Neural cell (in vitro differentiated cells): ENCODE data around the gene TDRD3. TPM values are rescaled to one million over a fixed set of nuclear protein-coding genes. Genes with fewer than 3 reads are reported as not detected.

Experiments
- H2AFZ ChIP-seq: fragments of 200-600, 300-800 bp; sonication (generic), shearing (Covaris generic); 2 replicates; pipeline ENCODE4 v1.6.0; 2014; ENCODE audit warnings: low read depth, mild to moderate bottlenecking, antibody characterized with exemption, low read length, moderate library complexity
- H3F3A ChIP-seq: fragments of 200-600 bp; shearing (Covaris generic); 2 replicates; pipeline ENCODE4 v1.6.1; 2016; ENCODE audit warnings: mild to moderate bottlenecking, moderate library complexity, mixed read lengths, antibody characterized with exemption, low read length; ENCODE audit not compliant: insufficient read depth, poor library complexity, severe bottlenecking
- H3K27ac ChIP-seq: fragments of 200-600, 300-800 bp; sonication (generic), shearing (Covaris generic); 2 replicates; pipeline ENCODE4 v1.5.1; 2014; ENCODE audit warnings: mild to moderate bottlenecking, low read length, moderate library complexity
- H3K27me3 ChIP-seq: fragments of 300-800, 200-600 bp; sonication (generic), shearing (Covaris generic); 2 replicates; pipeline ENCODE4 v1.6.0; 2014; ENCODE audit warnings: mild to moderate bottlenecking, low read depth, low read length, moderate library complexity; ENCODE audit not compliant: insufficient read depth
- H3K36me3 ChIP-seq: fragments of 300-800, 200-600 bp; sonication (generic), shearing (Covaris generic); 2 replicates; pipeline ENCODE4 v1.5.1; 2014; ENCODE audit warnings: mild to moderate bottlenecking, antibody characterized with exemption, low read length, moderate library complexity; ENCODE audit not compliant: insufficient read depth
- H3K4me2 ChIP-seq: fragments of 300-800, 200-600 bp; sonication (generic), shearing (Covaris generic); 2 replicates; pipeline ENCODE4 v1.6.0; 2014; ENCODE audit warnings: mild to moderate bottlenecking, low read length
- H3K4me3 ChIP-seq: fragments of 300-800, 200-600 bp; sonication (generic), shearing (Covaris generic); 2 replicates; pipeline ENCODE4 v1.5.1; 2014; ENCODE audit warnings: mild to moderate bottlenecking, low read length, moderate library complexity
- H3K79me2 ChIP-seq: fragments of 200-600 bp; shearing (Covaris generic); replicated peaks from 2 replicates; pipeline ENCODE4 v1.6.0; 2014; ENCODE audit warnings: mild to moderate bottlenecking, low read length, moderate library complexity; ENCODE audit not compliant: insufficient read depth
- H3K9ac ChIP-seq: fragments of 300-800, 200-600 bp; sonication (generic), shearing (Covaris generic); 2 replicates; pipeline ENCODE4 v1.6.1; 2016; ENCODE audit warnings: mild to moderate bottlenecking, low read length, mixed read lengths
- H3K9me2 ChIP-seq: fragments of 200-600 bp; shearing (Covaris generic); 2 replicates; pipeline ENCODE4 v1.6.1; 2016; ENCODE audit warnings: mild to moderate bottlenecking, low read length, mixed read lengths; ENCODE audit not compliant: insufficient read depth
- H3K9me3 ChIP-seq: fragments of 200-600, 300-800 bp; sonication (generic), shearing (Covaris generic); 2 replicates; pipeline ENCODE4 v1.6.1; 2016; ENCODE audit warnings: mild to moderate bottlenecking, mixed run types, low read length, moderate library complexity, mixed read lengths
- H4K20me1 ChIP-seq: fragments of 200-600 bp; shearing (Covaris generic); 2 replicates; pipeline ENCODE4 v1.6.1; 2016; ENCODE audit warnings: mild to moderate bottlenecking, mixed run types; ENCODE audit not compliant: insufficient read depth
- CTCF ChIP-seq: fragments of 450-650 bp; IDR thresholded peaks from 2 replicates; pipeline ENCODE4 v1.5.1; 2014; ENCODE audit warnings: antibody characterized with exemption, mild to moderate bottlenecking, moderate library complexity; ENCODE audit not compliant: poor library complexity, severe bottlenecking
- EP300 ChIP-seq: fragments of 450-650 bp; conservative IDR thresholded peaks from 2 replicates; pipeline ENCODE4 v1.6.1; 2014; ENCODE audit warnings: antibody characterized with exemption, mild to moderate bottlenecking, moderate library complexity; ENCODE audit not compliant: poor library complexity, severe bottlenecking
- EZH2 ChIP-seq: fragments of 200-600, 300-800 bp; shearing (Covaris generic), sonication (generic); IDR thresholded peaks from 2 replicates; pipeline ENCODE4 v1.6.1; 2014; ENCODE audit warnings: antibody characterized with exemption, low read length, borderline replicate concordance, mild to moderate bottlenecking; ENCODE audit not compliant: insufficient read depth, poor library complexity, severe bottlenecking
- MXI1 ChIP-seq: fragments of 450-650 bp; conservative IDR thresholded peaks from 2 replicates; pipeline ENCODE4 v1.6.1; 2014; ENCODE audit warnings: antibody characterized with exemption, mild to moderate bottlenecking; ENCODE audit not compliant: poor library complexity, severe bottlenecking
- POLR2AphosphoS5 ChIP-seq: IDR thresholded peaks from 2 replicates; pipeline ENCODE4 v1.6.1; 2012
- RAD21 ChIP-seq: fragments of 450-650 bp; conservative IDR thresholded peaks from 2 replicates; pipeline ENCODE4 v1.6.1; 2014; ENCODE audit warnings: antibody characterized with exemption, mild to moderate bottlenecking, moderate library complexity
- SMC3 ChIP-seq: fragments of 450-650 bp; conservative IDR thresholded peaks from 2 replicates; pipeline ENCODE4 v1.6.1; 2014; ENCODE audit warnings: antibody characterized with exemption, mild to moderate bottlenecking, moderate library complexity; ENCODE audit not compliant: poor library complexity
- TAF1 ChIP-seq: IDR thresholded peaks from 2 replicates; pipeline ENCODE4 v1.6.1; 2012; ENCODE audit warnings: low read depth
- polyA plus RNA-seq: library from polyadenylated mRNA; depleted of rRNA; stranded (reverse); fragments of >200 nt; gene quantifications from 2 replicates; pipeline ENCODE4 v1.2.3, GENCODE V29; 2014
- small RNA-seq, 3 experiments: library from RNA; depleted of rRNA; stranded (forward); fragments of <200 nt; gene quantifications; one replicate each; pipeline ENCODE3, GENCODE V24; 2012
- TF ChIP-seq, protein P1 (sequence below): IDR thresholded peaks from 2 replicates; pipeline ENCODE4 v1.6.1; 2012; ENCODE audit warnings: borderline replicate concordance

Gene TDRD3
- polyA plus RNA-seq, 1 donor from 2014 or later: 10.0 TPM

- H3K4me2 ChIP-seq: no peak overlapping the region
- TF ChIP-seq EZH2: no peak
- no peak for TF ChIP-seq TAF1
- TF ChIP-seq, protein P1, sequence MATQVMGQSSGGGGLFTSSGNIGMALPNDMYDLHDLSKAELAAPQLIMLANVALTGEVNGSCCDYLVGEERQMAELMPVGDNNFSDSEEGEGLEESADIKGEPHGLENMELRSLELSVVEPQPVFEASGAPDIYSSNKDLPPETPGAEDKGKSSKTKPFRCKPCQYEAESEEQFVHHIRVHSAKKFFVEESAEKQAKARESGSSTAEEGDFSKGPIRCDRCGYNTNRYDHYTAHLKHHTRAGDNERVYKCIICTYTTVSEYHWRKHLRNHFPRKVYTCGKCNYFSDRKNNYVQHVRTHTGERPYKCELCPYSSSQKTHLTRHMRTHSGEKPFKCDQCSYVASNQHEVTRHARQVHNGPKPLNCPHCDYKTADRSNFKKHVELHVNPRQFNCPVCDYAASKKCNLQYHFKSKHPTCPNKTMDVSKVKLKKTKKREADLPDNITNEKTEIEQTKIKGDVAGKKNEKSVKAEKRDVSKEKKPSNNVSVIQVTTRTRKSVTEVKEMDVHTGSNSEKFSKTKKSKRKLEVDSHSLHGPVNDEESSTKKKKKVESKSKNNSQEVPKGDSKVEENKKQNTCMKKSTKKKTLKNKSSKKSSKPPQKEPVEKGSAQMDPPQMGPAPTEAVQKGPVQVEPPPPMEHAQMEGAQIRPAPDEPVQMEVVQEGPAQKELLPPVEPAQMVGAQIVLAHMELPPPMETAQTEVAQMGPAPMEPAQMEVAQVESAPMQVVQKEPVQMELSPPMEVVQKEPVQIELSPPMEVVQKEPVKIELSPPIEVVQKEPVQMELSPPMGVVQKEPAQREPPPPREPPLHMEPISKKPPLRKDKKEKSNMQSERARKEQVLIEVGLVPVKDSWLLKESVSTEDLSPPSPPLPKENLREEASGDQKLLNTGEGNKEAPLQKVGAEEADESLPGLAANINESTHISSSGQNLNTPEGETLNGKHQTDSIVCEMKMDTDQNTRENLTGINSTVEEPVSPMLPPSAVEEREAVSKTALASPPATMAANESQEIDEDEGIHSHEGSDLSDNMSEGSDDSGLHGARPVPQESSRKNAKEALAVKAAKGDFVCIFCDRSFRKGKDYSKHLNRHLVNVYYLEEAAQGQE: no peak
- no peak for TF ChIP-seq MXI1
- TF ChIP-seq EP300: no peak
- no peak for TF ChIP-seq SMC3
- TF ChIP-seq CTCF: no peak
- TF ChIP-seq POLR2AphosphoS5: no peak
- no peak for TF ChIP-seq RAD21
- no peaks in the 10 kb centered on the region for H3K9me2 ChIP-seq
- no peaks in the 10 kb centered on the region for H3K27me3 ChIP-seq
- H3K9me3 ChIP-seq: no peaks in the 10 kb centered on the region
- no peaks in the 10 kb centered on the region for H3K79me2 ChIP-seq
- no peak overlapping the region for H3K4me3 ChIP-seq
- no peak overlapping the region for H2AFZ ChIP-seq
- no peaks in the 10 kb centered on the region for H3F3A ChIP-seq
- no peaks in the 10 kb centered on the region for H3K36me3 ChIP-seq
- H3K9ac ChIP-seq: no peak overlapping the region
- H4K20me1 ChIP-seq: no peaks in the 10 kb centered on the region
- no peak overlapping the region for H3K27ac ChIP-seq
Measured at GRCh38 chr13:60623151-60623550, 226.1 kb downstream of the TDRD3 start.

Small RNAs within 50 kb of the gene (small RNA-seq; reads per million reads assigned to genes)
- gene RNA5SP31: 0 reads per million in 3 experiments

Other genes with a start within 250 kb of the TDRD3 start
- 0.37 and 1.9 TPM in 2 replicates for gene DIAPH3, start 233.3 kb upstream of the TDRD3 start, polyA plus RNA-seq